WTC11 (cell line): ENCODE data around the gene ADCY5. TPM values are rescaled to one million over a fixed set of nuclear protein-coding genes. Genes with fewer than 3 reads are reported as not detected.

Experiments
- ATAC-seq: fragments of 200-7000 bp; cut with Tn5 transposase; 2 replicates; pipeline ENCODE4 v1.10.0; 2021; ENCODE audit warnings: mild to moderate bottlenecking, moderate library complexity
- CTCF ChIA-PET: fragments of 300-600 bp; sonication (Branson Sonifier 250); formaldehyde crosslinking; loops from one replicate; lab custom pipeline; 2021; ENCODE audit warnings: antibody characterized with exemption; lab: Charles Lee
- POLR2A ChIA-PET: fragments of 350-600 bp; sonication (Branson Sonifier 250); formaldehyde crosslinking; loops from one replicate; lab custom pipeline; 2021; ENCODE audit warnings: antibody characterized with exemption; lab: Charles Lee
- DNase-seq: peaks from one replicate; pipeline ENCODE4 v3.0.0; 2021; ENCODE audit warnings: low spot score
- H3K27ac Mint-ChIP-seq: 2 replicates; pipeline ENCODE4 v1.8.0; 2021; ENCODE audit warnings: mixed read lengths
- H3K27me3 Mint-ChIP-seq: 2 replicates; pipeline ENCODE4 v1.8.0; 2021; ENCODE audit warnings: low read depth, mild to moderate bottlenecking, moderate library complexity, mixed read lengths
- H3K36me3 Mint-ChIP-seq: 2 replicates; pipeline ENCODE4 v1.8.0; 2021; ENCODE audit warnings: mixed read lengths
- H3K4me1 Mint-ChIP-seq: 2 replicates; pipeline ENCODE4 v1.8.0; 2022; ENCODE audit warnings: mixed read lengths
- H3K4me3 Mint-ChIP-seq: 2 replicates; pipeline ENCODE4 v1.8.0; 2021; ENCODE audit warnings: mild to moderate bottlenecking, moderate library complexity, mixed read lengths
- H3K9me3 Mint-ChIP-seq: 2 replicates; pipeline ENCODE4 v1.8.0; 2021; ENCODE audit warnings: mixed read lengths
- SOX15 ChIP-seq: fragments of 250-450 bp; sonication (Bioruptor Pico); IDR thresholded peaks from 2 replicates; pipeline ENCODE4 v1.9.0; 2021; ENCODE audit warnings: mild to moderate bottlenecking
- TEAD4 ChIP-seq: sonication (generic); formaldehyde crosslinking; IDR thresholded peaks from 2 replicates; pipeline ENCODE4 v1.8.0; 2022; ENCODE audit warnings: mild to moderate bottlenecking, missing genetic modification reagents
- total RNA-seq: library from RNA; stranded (reverse); gene quantifications from 3 replicates; pipeline ENCODE4 v1.2.3, GENCODE V29; 2021
- TF ChIP-seq, protein P1 (sequence below): sonication (generic); formaldehyde crosslinking; IDR thresholded peaks from 2 replicates; pipeline ENCODE4 v1.8.0; 2022; ENCODE audit warnings: mild to moderate bottlenecking, missing genetic modification reagents
- TF ChIP-seq, protein P2 (sequence below): sonication (generic); formaldehyde crosslinking; IDR thresholded peaks from 2 replicates; pipeline ENCODE4 v1.8.0; 2022; ENCODE audit warnings: missing genetic modification reagents
- TF ChIP-seq, protein P3 (sequence below): fragments of 250-450 bp; sonication (Bioruptor Pico); IDR thresholded peaks from 2 replicates; pipeline ENCODE4 v1.9.0; 2021; ENCODE audit warnings: mild to moderate bottlenecking
- TF ChIP-seq, protein P4 (sequence below): fragments of 250-450 bp; sonication (Bioruptor Pico); IDR thresholded peaks from 2 replicates; pipeline ENCODE4 v2.1.2; 2022; ENCODE audit warnings: mild to moderate bottlenecking, moderate library complexity

Gene ADCY5
- total RNA-seq, 1 experiment from 2014 or later: 23.5 TPM

DNA sequence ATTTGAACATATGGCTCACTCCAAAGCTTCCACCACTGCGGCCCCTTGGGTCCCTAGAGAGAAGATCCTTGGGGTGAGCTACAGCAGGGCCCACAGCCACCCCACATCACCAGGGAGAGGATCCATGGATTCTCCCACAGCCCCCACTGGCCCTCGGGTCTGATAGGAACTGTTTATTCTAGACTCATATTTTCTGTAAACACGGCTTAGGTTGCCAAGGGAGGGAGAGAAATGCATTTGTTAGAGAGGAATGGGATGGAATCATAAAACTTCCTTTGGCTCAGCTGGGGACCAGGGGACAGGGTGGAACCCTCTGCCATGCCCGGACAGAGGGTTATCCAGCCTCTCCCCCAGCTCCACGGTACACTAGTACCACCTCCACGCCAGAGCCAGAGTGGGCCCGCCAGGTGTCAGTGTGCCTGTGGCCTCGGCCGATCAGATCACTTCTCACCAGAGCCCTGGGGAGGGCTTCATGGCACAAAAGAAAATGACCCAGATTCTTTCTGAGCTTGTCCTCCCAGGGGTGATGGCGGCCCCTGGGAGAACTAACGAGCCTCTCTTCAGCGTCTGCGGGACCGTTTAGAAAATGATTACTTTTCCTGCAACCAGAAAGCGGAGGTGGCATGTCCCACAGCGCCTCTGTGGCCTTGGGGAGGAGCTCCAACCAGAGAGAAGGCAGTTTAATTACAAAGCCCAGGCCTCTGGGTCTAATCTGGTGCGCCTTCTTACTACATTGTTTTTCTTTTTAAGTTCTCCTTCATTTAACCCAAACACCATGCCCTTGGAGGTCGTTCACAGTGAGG lies 33.7 kb downstream of the ADCY5 start (continued):
- TF ChIP-seq, protein P1, sequence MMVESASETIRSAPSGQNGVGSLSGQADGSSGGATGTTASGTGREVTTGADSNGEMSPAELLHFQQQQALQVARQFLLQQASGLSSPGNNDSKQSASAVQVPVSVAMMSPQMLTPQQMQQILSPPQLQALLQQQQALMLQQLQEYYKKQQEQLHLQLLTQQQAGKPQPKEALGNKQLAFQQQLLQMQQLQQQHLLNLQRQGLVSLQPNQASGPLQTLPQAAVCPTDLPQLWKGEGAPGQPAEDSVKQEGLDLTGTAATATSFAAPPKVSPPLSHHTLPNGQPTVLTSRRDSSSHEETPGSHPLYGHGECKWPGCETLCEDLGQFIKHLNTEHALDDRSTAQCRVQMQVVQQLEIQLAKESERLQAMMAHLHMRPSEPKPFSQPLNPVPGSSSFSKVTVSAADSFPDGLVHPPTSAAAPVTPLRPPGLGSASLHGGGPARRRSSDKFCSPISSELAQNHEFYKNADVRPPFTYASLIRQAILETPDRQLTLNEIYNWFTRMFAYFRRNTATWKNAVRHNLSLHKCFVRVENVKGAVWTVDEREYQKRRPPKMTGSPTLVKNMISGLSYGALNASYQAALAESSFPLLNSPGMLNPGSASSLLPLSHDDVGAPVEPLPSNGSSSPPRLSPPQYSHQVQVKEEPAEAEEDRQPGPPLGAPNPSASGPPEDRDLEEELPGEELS (CRISPR knock-in tag): no peak
- TF ChIP-seq, all 79 proteins: peak for 0

DNA sequence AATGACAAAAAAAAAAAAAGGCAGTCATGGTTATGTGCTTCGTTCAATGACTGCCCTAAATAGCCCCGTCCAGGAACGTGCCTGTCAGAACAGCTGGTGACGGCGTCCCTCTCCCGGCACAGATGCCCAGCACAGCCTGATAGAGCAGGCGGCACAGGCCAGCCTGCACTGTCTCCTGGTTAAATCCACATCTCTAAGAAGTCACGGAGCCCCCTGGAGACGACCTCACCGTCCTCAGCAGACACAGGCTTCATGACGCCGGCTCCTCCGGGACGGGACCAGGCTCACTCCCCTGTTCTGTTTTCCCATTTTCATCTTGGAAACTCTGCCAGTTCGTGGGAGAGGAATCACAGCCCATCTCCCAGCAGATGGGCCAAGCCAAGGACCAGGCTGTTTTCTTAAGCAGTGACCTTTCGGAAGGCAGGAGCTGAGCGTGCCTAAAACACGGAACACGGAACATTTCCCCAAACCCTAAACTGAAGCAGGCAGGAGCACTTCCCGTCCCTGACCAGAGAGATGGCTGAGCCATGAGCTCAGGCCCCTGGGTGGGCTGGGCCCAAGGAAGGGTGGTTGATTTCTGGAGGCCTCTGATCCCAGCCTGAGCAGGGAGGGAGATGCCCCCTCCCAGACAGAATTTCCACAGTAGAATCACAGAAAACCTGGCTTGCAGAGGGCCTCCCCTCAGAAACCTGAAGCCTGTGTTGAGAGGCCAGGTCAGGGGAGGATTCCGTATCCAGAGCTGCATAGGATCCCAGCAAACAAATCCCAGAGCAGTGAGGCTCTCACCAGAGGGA lies 35.9 kb downstream of the ADCY5 start:
- H3K36me3 Mint-ChIP-seq: no peaks in the 10 kb centered on the region
- no peaks in the 10 kb centered on the region for H3K9me3 Mint-ChIP-seq
- ChIA-PET CTCF (interaction anchor here (0.6 to 7.5 kb wide), 11 partner anchors 10 to 430 kb away, joined by 3 to 56 read pairs (median 4); partner anchors contain the start of gene ADCY5), POLR2A (no interaction called here)
- H3K4me3 Mint-ChIP-seq: no peak overlapping the region
- peaks cover 2% of the 10 kb centered on the region; the same call in 1 of the 2 replicates for H3K27me3 Mint-ChIP-seq
- 0 out of 2 replicates have a peak overlapping the region, but pooled peaks have one; percentile 25 for H3K27ac Mint-ChIP-seq
- peaks cover 14% of the 10 kb centered on the region for H3K4me1 Mint-ChIP-seq
- no peak for ATAC-seq
- TF ChIP-seq, protein P2, sequence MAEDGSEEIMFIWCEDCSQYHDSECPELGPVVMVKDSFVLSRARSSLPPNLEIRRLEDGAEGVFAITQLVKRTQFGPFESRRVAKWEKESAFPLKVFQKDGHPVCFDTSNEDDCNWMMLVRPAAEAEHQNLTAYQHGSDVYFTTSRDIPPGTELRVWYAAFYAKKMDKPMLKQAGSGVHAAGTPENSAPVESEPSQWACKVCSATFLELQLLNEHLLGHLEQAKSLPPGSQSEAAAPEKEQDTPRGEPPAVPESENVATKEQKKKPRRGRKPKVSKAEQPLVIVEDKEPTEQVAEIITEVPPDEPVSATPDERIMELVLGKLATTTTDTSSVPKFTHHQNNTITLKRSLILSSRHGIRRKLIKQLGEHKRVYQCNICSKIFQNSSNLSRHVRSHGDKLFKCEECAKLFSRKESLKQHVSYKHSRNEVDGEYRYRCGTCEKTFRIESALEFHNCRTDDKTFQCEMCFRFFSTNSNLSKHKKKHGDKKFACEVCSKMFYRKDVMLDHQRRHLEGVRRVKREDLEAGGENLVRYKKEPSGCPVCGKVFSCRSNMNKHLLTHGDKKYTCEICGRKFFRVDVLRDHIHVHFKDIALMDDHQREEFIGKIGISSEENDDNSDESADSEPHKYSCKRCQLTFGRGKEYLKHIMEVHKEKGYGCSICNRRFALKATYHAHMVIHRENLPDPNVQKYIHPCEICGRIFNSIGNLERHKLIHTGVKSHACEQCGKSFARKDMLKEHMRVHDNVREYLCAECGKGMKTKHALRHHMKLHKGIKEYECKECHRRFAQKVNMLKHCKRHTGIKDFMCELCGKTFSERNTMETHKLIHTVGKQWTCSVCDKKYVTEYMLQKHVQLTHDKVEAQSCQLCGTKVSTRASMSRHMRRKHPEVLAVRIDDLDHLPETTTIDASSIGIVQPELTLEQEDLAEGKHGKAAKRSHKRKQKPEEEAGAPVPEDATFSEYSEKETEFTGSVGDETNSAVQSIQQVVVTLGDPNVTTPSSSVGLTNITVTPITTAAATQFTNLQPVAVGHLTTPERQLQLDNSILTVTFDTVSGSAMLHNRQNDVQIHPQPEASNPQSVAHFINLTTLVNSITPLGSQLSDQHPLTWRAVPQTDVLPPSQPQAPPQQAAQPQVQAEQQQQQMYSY: peak; percentile 84
- TF ChIP-seq, protein P3, sequence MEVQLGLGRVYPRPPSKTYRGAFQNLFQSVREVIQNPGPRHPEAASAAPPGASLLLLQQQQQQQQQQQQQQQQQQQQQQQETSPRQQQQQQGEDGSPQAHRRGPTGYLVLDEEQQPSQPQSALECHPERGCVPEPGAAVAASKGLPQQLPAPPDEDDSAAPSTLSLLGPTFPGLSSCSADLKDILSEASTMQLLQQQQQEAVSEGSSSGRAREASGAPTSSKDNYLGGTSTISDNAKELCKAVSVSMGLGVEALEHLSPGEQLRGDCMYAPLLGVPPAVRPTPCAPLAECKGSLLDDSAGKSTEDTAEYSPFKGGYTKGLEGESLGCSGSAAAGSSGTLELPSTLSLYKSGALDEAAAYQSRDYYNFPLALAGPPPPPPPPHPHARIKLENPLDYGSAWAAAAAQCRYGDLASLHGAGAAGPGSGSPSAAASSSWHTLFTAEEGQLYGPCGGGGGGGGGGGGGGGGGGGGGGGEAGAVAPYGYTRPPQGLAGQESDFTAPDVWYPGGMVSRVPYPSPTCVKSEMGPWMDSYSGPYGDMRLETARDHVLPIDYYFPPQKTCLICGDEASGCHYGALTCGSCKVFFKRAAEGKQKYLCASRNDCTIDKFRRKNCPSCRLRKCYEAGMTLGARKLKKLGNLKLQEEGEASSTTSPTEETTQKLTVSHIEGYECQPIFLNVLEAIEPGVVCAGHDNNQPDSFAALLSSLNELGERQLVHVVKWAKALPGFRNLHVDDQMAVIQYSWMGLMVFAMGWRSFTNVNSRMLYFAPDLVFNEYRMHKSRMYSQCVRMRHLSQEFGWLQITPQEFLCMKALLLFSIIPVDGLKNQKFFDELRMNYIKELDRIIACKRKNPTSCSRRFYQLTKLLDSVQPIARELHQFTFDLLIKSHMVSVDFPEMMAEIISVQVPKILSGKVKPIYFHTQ (CRISPR knock-in tag): no peak
- no peak for TF ChIP-seq SOX15 (CRISPR knock-in tag)
- TF ChIP-seq, all 79 proteins: peak for 1
- no peak for DNase-seq

DNA sequence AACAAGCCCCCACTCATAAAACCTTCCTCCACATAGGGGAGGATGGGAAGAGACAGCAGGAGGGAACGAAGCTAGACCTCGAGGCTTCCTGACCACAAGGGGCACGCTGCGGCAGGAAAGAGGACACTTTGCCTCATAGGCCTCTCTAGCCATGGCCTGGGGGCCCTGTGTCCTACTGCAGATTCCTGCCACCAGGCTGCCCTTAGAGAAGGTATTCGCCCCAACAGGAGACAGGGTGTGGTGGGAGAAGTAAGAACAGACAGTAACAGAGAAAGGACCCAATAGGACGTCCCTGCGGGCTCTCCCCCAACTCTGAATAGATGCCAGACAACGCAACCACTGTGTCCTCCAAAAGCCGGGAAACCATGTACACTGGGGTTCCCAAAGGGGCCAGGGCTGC lies 36.8 kb downstream of the ADCY5 start:
- H3K27ac Mint-ChIP-seq: no peak overlapping the region
- peaks cover 14% of the 10 kb centered on the region for H3K4me1 Mint-ChIP-seq
- no peaks in the 10 kb centered on the region for H3K36me3 Mint-ChIP-seq
- CTCF ChIA-PET: interaction anchor here (0.6 to 7.5 kb wide), 14 partner anchors 11 to 431 kb away, joined by 3 to 56 read pairs (median 3); partner anchors contain the start of gene ADCY5
- no peaks in the 10 kb centered on the region for H3K9me3 Mint-ChIP-seq
- peak; percentile 35 for DNase-seq
- peaks cover 4% of the 10 kb centered on the region; the same call in 1 of the 2 replicates for H3K27me3 Mint-ChIP-seq
- ATAC-seq: peak; percentile 74
- POLR2A ChIA-PET: no interaction called here
- TF ChIP-seq TEAD4 (CRISPR knock-in tag): peak; percentile 21; the same call in 1 of the 2 replicates
- TF ChIP-seq, protein P4, sequence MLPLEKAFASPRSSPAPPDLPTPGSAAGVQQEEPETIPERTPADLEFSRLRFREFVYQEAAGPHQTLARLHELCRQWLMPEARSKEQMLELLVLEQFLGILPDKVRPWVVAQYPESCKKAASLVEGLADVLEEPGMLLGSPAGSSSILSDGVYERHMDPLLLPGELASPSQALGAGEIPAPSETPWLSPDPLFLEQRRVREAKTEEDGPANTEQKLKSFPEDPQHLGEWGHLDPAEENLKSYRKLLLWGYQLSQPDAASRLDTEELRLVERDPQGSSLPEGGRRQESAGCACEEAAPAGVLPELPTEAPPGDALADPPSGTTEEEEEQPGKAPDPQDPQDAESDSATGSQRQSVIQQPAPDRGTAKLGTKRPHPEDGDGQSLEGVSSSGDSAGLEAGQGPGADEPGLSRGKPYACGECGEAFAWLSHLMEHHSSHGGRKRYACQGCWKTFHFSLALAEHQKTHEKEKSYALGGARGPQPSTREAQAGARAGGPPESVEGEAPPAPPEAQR (CRISPR knock-in tag): no peak
- TF ChIP-seq, all 79 proteins: peak for 1
- no peak overlapping the region for H3K4me3 Mint-ChIP-seq
